HG03442 (cell line): ENCODE measurements around the gene CDKL5.

ENCODE experiments used
- ATAC-seq: cut with Tn5 transposase; IDR thresholded peaks from one replicate; pipeline ENCODE4 v1.9.1; 2021; ENCODE audit warnings: mild to moderate bottlenecking, moderate library complexity; ENCODE audit not compliant: unreplicated experiment

Gene CDKL5

DNA sequence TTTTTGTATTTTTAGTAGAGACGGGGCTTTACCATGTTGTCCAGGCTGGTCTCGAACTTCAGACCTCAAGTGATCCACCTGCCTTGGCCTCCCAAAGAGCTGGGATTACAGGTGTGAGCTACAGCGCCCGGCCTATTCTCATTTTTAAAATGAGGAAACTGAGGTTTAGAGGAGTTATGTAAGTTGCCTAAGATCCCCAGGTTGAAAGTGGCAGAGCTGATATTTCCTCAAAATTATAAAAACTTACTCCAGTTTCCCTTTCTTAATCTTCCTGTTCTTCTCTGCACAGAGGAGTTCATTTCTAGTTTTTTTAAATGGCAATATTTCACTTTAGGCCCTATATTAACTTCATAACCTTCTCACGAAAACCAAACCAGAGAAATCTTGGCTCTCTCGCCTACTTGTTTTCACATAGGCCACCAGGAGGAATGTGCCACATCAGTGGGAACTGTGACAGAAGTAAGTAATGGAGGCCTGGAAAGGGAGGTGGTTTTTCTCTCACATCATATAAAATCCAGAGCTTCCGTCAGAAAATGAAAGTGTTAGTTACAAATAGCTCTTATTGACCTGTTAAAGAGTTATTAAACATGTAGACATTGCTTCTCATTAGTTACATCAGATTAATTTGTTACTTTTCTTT is 262.6 kb downstream of the CDKL5 start:
- ATAC-seq = no peak

DNA sequence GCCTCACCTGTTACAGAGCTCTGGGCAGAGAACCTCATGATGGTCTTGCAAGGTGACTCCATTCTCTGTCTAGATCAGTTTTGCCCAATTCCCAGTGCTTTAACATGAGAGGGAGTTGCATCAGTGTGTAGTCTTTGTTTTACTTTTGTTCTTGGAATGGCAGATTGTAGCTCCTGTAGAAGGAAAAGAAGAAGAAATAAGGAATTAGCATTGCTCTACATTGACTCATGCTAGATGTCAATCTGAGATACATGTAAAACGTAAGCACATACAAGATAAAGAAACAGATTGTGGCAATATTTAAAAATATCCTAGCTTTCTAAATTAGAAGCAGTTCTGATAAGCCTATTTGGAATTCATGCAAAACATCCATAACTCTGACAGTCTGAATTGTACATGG is 266.0 kb downstream of the CDKL5 start:
- no peak for ATAC-seq

DNA sequence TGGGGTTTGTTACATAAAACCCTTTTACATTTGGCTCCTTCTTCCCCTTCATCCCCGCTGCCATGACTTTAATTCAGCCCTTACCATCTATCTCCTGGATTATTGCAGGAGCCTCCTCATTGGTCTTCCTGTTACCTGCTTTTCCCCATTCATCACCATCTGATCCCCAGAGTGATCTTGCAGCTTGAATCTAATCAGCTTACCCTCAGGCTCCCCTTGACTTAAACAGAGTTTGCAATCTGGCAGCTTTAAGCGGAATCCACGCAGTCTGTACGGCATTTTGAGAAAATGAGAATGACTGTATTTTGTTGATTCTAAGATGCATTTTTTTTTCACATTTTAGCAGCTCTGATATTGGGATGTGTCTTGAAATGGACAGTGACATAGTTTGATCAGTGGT is 267.1 kb downstream of the CDKL5 start:
- no peak for ATAC-seq

DNA sequence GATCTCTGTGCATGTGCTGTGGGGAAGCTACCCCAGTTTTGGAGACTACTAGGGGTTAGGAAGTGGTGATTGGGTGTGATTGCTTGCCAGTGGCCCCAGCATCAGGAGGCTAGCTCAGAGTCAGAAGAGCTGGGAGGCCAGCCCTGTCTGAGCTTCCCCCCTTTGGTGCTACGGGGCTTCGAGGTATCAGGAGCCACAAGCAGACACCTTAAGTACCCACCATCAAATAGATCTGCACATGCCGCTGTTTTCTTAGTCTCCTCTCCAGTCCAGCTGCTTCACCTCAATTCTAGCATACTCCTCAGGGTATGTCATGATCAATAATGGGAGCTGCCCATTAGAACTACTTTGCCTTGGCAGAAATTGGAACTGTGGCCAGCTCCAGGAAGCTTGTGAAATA is 271.2 kb downstream of the CDKL5 start:
- no peak for ATAC-seq

DNA sequence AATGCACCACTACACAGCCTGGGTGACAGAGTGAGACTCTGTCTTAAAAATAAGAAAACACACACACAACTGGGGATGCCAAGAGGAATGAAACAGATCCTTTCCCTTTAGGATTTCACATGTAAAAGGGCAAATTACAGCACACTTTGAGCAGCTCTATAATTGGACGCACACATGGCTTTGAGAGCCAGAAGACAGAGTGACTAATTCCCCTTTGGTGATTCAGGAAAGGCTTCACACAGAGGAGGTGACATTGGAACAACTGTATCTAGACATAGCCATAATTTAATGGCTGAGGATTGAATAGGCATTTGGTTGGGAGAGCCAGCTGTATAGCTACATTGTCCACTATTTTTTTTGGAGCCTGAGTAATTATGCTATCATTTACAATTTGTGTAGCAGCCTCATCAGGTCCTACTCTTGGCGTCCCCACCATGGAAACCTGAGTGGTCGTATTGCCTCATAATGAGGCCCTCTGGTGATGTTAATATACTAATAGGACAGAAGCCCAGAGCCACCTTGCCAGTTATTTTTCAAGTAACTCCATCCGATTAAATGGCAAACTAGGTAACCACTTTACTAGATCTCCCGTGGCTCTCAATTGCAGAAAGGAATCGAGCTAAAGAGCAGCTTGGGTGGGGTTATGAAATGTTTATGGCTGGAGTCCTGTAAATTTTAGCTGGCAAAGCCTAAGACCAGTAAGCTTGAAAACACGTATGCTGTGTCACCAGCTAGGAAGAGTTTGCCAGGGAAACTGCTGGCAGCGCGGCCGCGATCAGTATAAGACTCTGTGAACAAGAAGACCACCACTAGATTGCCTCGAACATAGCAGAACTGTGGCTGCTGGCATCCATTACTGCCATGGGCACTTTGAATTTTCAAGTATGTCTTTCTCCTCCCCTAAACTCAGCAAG is 273.6 kb downstream of the CDKL5 start:
- no peak for ATAC-seq

DNA sequence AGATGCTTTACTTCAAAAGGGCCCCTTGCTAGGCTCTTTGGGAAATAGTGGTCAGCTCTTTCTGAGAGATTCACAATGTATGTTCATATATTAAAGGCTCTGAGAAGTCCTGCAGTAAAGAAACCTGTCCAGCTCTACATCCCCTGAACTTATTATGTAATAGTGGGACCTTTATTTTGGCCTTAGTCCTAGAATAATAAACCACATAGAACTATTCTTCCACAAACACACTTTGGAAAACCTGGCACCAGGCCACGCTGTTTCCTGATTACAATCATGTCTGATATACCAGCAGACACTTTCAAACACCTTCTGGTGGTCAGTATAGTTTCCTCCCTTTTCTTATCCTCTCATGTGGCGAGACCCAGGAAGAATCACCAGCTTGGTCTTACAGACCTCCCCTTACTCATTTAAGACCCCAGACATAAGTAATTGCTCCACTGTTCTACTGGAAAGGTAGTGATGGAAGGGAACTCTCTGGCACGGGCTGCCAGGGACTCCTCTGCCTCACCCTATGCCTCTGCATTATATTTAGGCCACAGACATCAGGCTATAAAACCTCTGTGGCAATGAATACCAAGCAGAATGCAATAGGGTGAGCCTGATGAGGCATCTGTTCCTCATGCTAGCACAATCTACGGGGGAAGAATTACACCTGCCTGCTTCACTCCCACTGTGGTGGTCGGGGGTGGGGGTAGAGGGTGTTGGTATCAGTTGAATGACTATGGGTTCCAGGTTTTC is 276.4 kb downstream of the CDKL5 start:
- no peak for ATAC-seq

DNA sequence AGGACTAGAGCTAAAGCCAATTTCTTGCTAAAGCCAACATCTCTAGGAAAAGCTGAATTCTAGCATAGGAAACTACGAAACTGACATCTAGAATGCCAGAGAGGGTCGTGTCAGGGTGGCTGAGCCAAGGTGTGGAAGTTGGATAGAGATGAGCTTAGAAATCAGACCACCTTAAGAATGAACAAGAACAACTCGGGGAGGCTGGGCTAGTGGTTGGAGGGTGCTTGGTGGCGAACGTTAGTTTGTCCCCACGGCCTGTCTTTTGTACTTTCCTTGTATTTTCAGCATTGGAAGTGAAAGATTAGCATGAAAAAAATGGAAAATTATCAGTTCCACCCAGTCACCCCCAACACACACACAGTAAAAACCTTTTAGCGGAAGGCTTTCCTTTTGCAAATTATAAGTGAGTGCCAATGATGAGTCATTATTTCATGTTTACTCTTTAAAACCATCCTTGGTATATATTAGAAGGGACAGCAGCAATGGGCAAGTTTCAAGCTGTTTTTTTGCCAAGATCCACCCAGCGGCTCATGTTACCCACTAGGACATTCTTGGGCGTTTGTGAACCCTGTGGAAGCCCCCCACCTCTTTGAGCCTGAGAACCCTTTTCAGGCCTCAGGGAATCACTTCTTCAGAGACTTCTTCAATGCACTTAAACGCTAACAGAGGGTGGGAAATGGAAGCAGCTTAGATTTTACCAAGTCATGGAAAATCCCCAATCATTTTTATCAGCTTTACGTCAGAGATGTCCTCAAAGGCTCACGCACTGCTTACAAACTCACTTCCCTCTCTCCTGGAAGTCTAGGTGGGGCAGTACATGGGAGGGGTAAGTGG is 277.2 kb downstream of the CDKL5 start:
- no peak for ATAC-seq
